Adrenal gland (tissue), 12 donors: ENCODE results near the gene GRM8. TPM values are rescaled to one million over a fixed set of nuclear protein-coding genes. Genes with fewer than 3 reads are reported as not detected.

Source experiments
- DNase-seq, 7 donors: peaks; one replicate each; pipeline ENCODE4 v3.0.0-alpha.2; 2019 to 2020
- H3K27ac ChIP-seq, 5 donors: fragments of 200-600 bp; sonication (generic) in 4 of 5; 1 replicate in 3 of 5; 2 replicates in 2 of 5; pipeline versions ENCODE4 v1.5.1 to v1.8.0; 2016 to 2020; ENCODE audit warnings: mild to moderate bottlenecking in 1 of 5
- H3K27me3 ChIP-seq: fragments of 200-600 bp; 2 replicates; pipeline ENCODE4 v1.8.0; 2021
- H3K36me3 ChIP-seq, 2 donors: fragments of 200-600 bp; replicated peaks in 1 of 2; 1 replicate in 1 of 2; 2 replicates in 1 of 2; pipeline versions ENCODE4 v1.5.1 to v1.8.0; 2018 to 2022
- H3K4me1 ChIP-seq, 2 donors: fragments of 200-600 bp; replicated peaks in 1 of 2; 1 replicate in 1 of 2; 2 replicates in 1 of 2; pipeline versions ENCODE4 v1.5.1 to v1.8.0; 2018 to 2021
- H3K4me3 ChIP-seq, 4 donors: fragments of 200-600 bp; sonication (generic) in 3 of 4; one replicate each; pipeline ENCODE4 v1.5.1; 2016 to 2018
- H3K9me3 ChIP-seq, 3 donors: fragments of 200-600 bp; sonication (generic) in 1 of 3; replicated peaks in 1 of 3; 1 replicate in 2 of 3; 2 replicates in 1 of 3; pipeline versions ENCODE4 v1.5.1 to v1.8.0; 2016 to 2021
- CTCF ChIP-seq, 6 experiments: fragments of 450-650 bp in 4 of 6; fragments of 200-600 bp in 2 of 6; sonication (generic) in 1 of 6; IDR thresholded peaks; 1 replicate in 5 of 6; 2 replicates in 1 of 6; pipeline versions ENCODE4 v1.5.1 to v1.8.0; 2016 to 2021; ENCODE audit warnings: antibody characterized with exemption in 6 of 6, mild to moderate bottlenecking in 2 of 6, moderate library complexity in 1 of 6
- POLR2A ChIP-seq, 2 donors: fragments of 450-650 bp; IDR thresholded peaks; one replicate each; pipeline ENCODE4 v1.6.1; 2017; ENCODE audit warnings: antibody characterized with exemption in 2 of 2, mild to moderate bottlenecking in 2 of 2, moderate library complexity in 1 of 2
- WGBS, 4 donors: extraction: QIAGEN DNeasy Blood & Tissue Kit in 2 of 4; methylation state at CpG; one replicate each; pipeline versions ENCODE4 v1.1.5 to v1.1.7; 2013 to 2017; 5-methylcytosine and 5-hydroxymethylcytosine counted together
- intact Hi-C, 2 donors: fragments of 100-400 bp; cut with DNase I; formaldehyde crosslinking; loops; one replicate each; pipeline versions ENCODE4 v1.14.1 to v1.15.0; 2022 to 2023
- polyA plus RNA-seq, 3 donors: library from polyadenylated mRNA; stranded (reverse); fragments of 200-250 nt in 2 of 3; fragments of 350-450 nt in 1 of 3; fragmentation: Illumina TruSeq in 1 of 3; extraction: RNeasy Lipid Tissue Mini Kit (QIAGEN cat#74804) in 1 of 3; gene quantifications; one replicate each; pipeline ENCODE4 v1.2.3, GENCODE V29; 2013 to 2014
- total RNA-seq, 9 donors: library from RNA; depleted of rRNA in 4 of 9; stranded (reverse); fragments of >200 nt in 4 of 9; fragments of 120-200 nt in 1 of 9; fragmentation: NEBNext Ultra II Directional in 1 of 9; extraction: Animal tissue kit (Norgen Biotek cat#: 25700) in 1 of 9; gene quantifications; one replicate each; pipeline versions ENCODE4 v1.1.0 to v1.2.4, GENCODE V29; 2013 to 2023
- donor health status: healthy with polysubstance abuse.
- donor health status: Bipolar disorder and iron deficiency.
- donor health status: DM: yes; HTN: yes; CAD: no.
- donor health status: DM: no; HTN: no; CAD: no.
- donor health status: DM: no; HTN: no; CAD: no.
- donor health status: DM: yes; HTN: yes; CAD: no.

Gene GRM8
- total and polyA plus RNA-seq, 12 donors: 0.10 to 2.5 (median 0.92) TPM; not detected in 5

- no peak overlapping the region for H3K4me3 ChIP-seq
- no peak overlapping the region for H3K27ac ChIP-seq
- no peaks in the 10 kb centered on the region for H3K27me3 ChIP-seq
- H3K9me3 ChIP-seq: no peaks in the 10 kb centered on the region
- DNase-seq: no peak
- no peaks in the 10 kb centered on the region for H3K4me1 ChIP-seq
- 59 to 74% (median 72%) methylated on average over 5 of the region's 5 CpGs for WGBS, 4 donors
- no peaks in the 10 kb centered on the region for H3K36me3 ChIP-seq
- TF ChIP-seq POLR2A (IDR thresholded peaks at IDR 0.05) (no peak), CTCF (IDR thresholded peaks at IDR 0.05) (no peak)
- intact Hi-C loops: no loop called here
These were observed 524.8 kb downstream of the GRM8 start for GRCh38 chr7:126727930-126728391.

- no peaks in the 10 kb centered on the region for H3K36me3 ChIP-seq
- no peak for DNase-seq
- intact Hi-C loops: no loop called here
- H3K4me1 ChIP-seq: no peaks in the 10 kb centered on the region
- no peaks in the 10 kb centered on the region for H3K9me3 ChIP-seq
- H3K27ac ChIP-seq: no peak overlapping the region
- WGBS, 4 donors: 56 to 82% (median 62%) methylated on average over 3 to 4 of the region's 4 CpGs
- no peak for TF ChIP-seq POLR2A (IDR thresholded peaks at IDR 0.05)
- no peak for TF ChIP-seq CTCF (IDR thresholded peaks at IDR 0.05)
- H3K4me3 ChIP-seq: no peak overlapping the region
- H3K27me3 ChIP-seq: no peaks in the 10 kb centered on the region
These were observed 528.7 kb downstream of the GRM8 start for GRCh38 chr7:126723966-126724544.

- H3K27ac ChIP-seq: no peak overlapping the region
- no peaks in the 10 kb centered on the region for H3K36me3 ChIP-seq
- no peak for DNase-seq
- TF ChIP-seq POLR2A (IDR thresholded peaks at IDR 0.05) (no peak), CTCF (IDR thresholded peaks at IDR 0.05) (no peak)
- H3K27me3 ChIP-seq: no peaks in the 10 kb centered on the region
- no peaks in the 10 kb centered on the region for H3K9me3 ChIP-seq
- WGBS, 4 donors: 81 to 89% (median 84%) methylated on average over 2 of the region's 2 CpGs
- intact Hi-C loops: no loop called here
- H3K4me1 ChIP-seq: no peaks in the 10 kb centered on the region
- no peak overlapping the region for H3K4me3 ChIP-seq
These were observed 532.5 kb downstream of the GRM8 start for GRCh38 chr7:126720232-126720631.

- intact Hi-C loops: no loop called here
- no peaks in the 10 kb centered on the region for H3K36me3 ChIP-seq
- no peak overlapping the region for H3K4me3 ChIP-seq
- no peak for DNase-seq
- 75 to 88% (median 81%) methylated on average over 3 of the region's 3 CpGs for WGBS, 4 donors
- H3K27ac ChIP-seq: no peak overlapping the region
- no peaks in the 10 kb centered on the region for H3K27me3 ChIP-seq
- H3K4me1 ChIP-seq: no peaks in the 10 kb centered on the region
- TF ChIP-seq CTCF (IDR thresholded peaks at IDR 0.05) (no peak), POLR2A (IDR thresholded peaks at IDR 0.05) (no peak)
- no peaks in the 10 kb centered on the region for H3K9me3 ChIP-seq
These were observed 534.3 kb downstream of the GRM8 start for GRCh38 chr7:126718419-126718818.
